ENCODE results near the gene SERPINB1.
A peak's percentile ranks its signal among the peaks of the same experiment; 100 is the strongest.

The SERPINB1 gene

GRCh38 chr6:2859185-2859700 is 17.6 kb upstream of the SERPINB1 start:
- no peak for TF ChIP-seq CTCF (IDR thresholded peaks at IDR 0.05; ENCODE audit: low read depth, low read length, poor library complexity, severe bottlenecking)
- no peak for TF ChIP-seq EZH2phosphoT487 (IDR thresholded peaks at IDR 0.05; ENCODE audit: borderline replicate concordance, low read length)
- peak overlapping the region; percentile 93 for H3K4me2 ChIP-seq (ENCODE audit: low read length)

GRCh38 chr6:2857580-2858337 is 16.1 kb upstream of the SERPINB1 start:
- Histone ChIP-seq H4K20me1 (ENCODE audit: control insufficient read depth, insufficient read depth, low read depth, low read length) (no peaks in the 10 kb centered on the region), H3K27me3 (ENCODE audit: control insufficient read depth, low read length) (no peaks in the 10 kb centered on the region), H3K36me3 (ENCODE audit: control insufficient read depth, low read length) (peaks cover 15% of the 10 kb centered on the region), H3K4me2 (ENCODE audit: low read length) (peak overlapping the region; percentile 93), H3K27ac (ENCODE audit: low read depth, low read length) (peak overlapping the region; percentile 99), H3K79me2 (ENCODE audit: control insufficient read depth, low read length) (no peaks in the 10 kb centered on the region; the same call in 1 of the 2 replicates), H3K4me3 (ENCODE audit: low read length) (peak overlapping the region; percentile 70), H3K4me1 (ENCODE audit: control insufficient read depth, low read length) (peaks cover 97% of the 10 kb centered on the region), H3K9me2 (replicated peaks; ENCODE audit: control insufficient read depth, low read length) (no peaks in the 10 kb centered on the region), H3K9me3 (ENCODE audit: control insufficient read depth, insufficient read depth, low read length) (0 out of 2 replicates have a peak, but pooled peaks cover 4% of the 10 kb centered on the region), H3F3A (ENCODE audit: control insufficient read depth, insufficient read depth) (peaks cover 47% of the 10 kb centered on the region)
- TF ChIP-seq CTCF (IDR thresholded peaks at IDR 0.05; ENCODE audit: low read depth, low read length, poor library complexity, severe bottlenecking) (no peak), EZH2phosphoT487 (IDR thresholded peaks at IDR 0.05; ENCODE audit: borderline replicate concordance, low read length) (no peak)

More at GRCh38 chr6:2859185-2859700, 17.6 kb upstream of the SERPINB1 start:
- 0 out of 2 replicates have a peak, but pooled peaks cover 4% of the 10 kb centered on the region for H3K9me3 ChIP-seq (ENCODE audit: control insufficient read depth, insufficient read depth, low read length)
- no peaks in the 10 kb centered on the region for H3K79me2 ChIP-seq (ENCODE audit: control insufficient read depth, low read length)
- H3K9me2 ChIP-seq (replicated peaks; ENCODE audit: control insufficient read depth, low read length) = no peaks in the 10 kb centered on the region
- no peaks in the 10 kb centered on the region for H4K20me1 ChIP-seq (ENCODE audit: control insufficient read depth, insufficient read depth, low read depth, low read length)
- peak overlapping the region; percentile 70 for H3K4me3 ChIP-seq (ENCODE audit: low read length)
- peaks cover 23% of the 10 kb centered on the region for H3K36me3 ChIP-seq (ENCODE audit: control insufficient read depth, low read length)
- peaks cover 59% of the 10 kb centered on the region for H3F3A ChIP-seq (ENCODE audit: control insufficient read depth, insufficient read depth)
- H3K27me3 ChIP-seq (ENCODE audit: control insufficient read depth, low read length) = no peaks in the 10 kb centered on the region
- H3K4me1 ChIP-seq (ENCODE audit: control insufficient read depth, low read length) = peaks cover 96% of the 10 kb centered on the region
- peak overlapping the region; percentile 99 for H3K27ac ChIP-seq (ENCODE audit: low read depth, low read length)

GRCh38 chr6:2857185-2857579 is 15.5 kb upstream of the SERPINB1 start:
- no peaks in the 10 kb centered on the region for H3K9me2 ChIP-seq (replicated peaks; ENCODE audit: control insufficient read depth, low read length)
- H3K79me2 ChIP-seq (ENCODE audit: control insufficient read depth, low read length) = no peaks in the 10 kb centered on the region; the same call in 1 of the 2 replicates
- H3K4me1 ChIP-seq (ENCODE audit: control insufficient read depth, low read length) = peaks cover 97% of the 10 kb centered on the region
- H3K27me3 ChIP-seq (ENCODE audit: control insufficient read depth, low read length) = no peaks in the 10 kb centered on the region
- H3F3A ChIP-seq (ENCODE audit: control insufficient read depth, insufficient read depth) = peaks cover 42% of the 10 kb centered on the region
- TF ChIP-seq EZH2phosphoT487 (IDR thresholded peaks at IDR 0.05; ENCODE audit: borderline replicate concordance, low read length) (no peak), CTCF (IDR thresholded peaks at IDR 0.05; ENCODE audit: low read depth, low read length, poor library complexity, severe bottlenecking) (no peak)
- peak overlapping the region; percentile 70 for H3K4me3 ChIP-seq (ENCODE audit: low read length)
- no peaks in the 10 kb centered on the region for H4K20me1 ChIP-seq (ENCODE audit: control insufficient read depth, insufficient read depth, low read depth, low read length)
- H3K36me3 ChIP-seq (ENCODE audit: control insufficient read depth, low read length) = peaks cover 11% of the 10 kb centered on the region
- H3K4me2 ChIP-seq (ENCODE audit: low read length) = peak overlapping the region; percentile 93
- 0 out of 2 replicates have a peak, but pooled peaks cover 4% of the 10 kb centered on the region for H3K9me3 ChIP-seq (ENCODE audit: control insufficient read depth, insufficient read depth, low read length)
- peak overlapping the region; percentile 99 for H3K27ac ChIP-seq (ENCODE audit: low read depth, low read length)

All from DOHH2 (cell line).